Sciatic nerve (tissue), 2 donors: ENCODE data around the gene ZC3H8. TPM values are rescaled to one million over a fixed set of nuclear protein-coding genes. Genes with fewer than 3 reads are reported as not detected.
A peak's percentile ranks its signal among the peaks of the same experiment; 100 is the strongest.
"Not testable (repeated sequence)": the region's sequence is repeated elsewhere in the genome, so short reads cannot be mapped to it uniquely, and the experiment has no call there.

Experiments used
- ATAC-seq: fragments of 200-7000 bp; cut with Tn5 transposase; one replicate; pipeline ENCODE4 v1.9.1; 2020; ENCODE audit warnings: mild to moderate bottlenecking, moderate library complexity
- DNase-seq: peaks from one replicate; pipeline ENCODE4 v3.0.0-alpha.2; 2020; ENCODE audit warnings: low spot score
- intact Hi-C: fragments of 100-400 bp; cut with DNase I; formaldehyde crosslinking; loops from one replicate; pipeline ENCODE4 v1.14.2; 2022
- total RNA-seq: library from RNA; stranded (reverse); fragmentation: NEBNext Ultra II Directional; extraction: Animal tissue kit (Norgen Biotek cat#: 25700); gene quantifications from one replicate; pipeline ENCODE4 v1.2.1, GENCODE V29; 2021
- donor health status: DM: no; HTN: no; CAD: no.
- donor health status: DM: no; HTN: no; CAD: no.

The ZC3H8 gene
- total RNA-seq, 1 donor from 2014 or later: 11.1 TPM

DNA sequence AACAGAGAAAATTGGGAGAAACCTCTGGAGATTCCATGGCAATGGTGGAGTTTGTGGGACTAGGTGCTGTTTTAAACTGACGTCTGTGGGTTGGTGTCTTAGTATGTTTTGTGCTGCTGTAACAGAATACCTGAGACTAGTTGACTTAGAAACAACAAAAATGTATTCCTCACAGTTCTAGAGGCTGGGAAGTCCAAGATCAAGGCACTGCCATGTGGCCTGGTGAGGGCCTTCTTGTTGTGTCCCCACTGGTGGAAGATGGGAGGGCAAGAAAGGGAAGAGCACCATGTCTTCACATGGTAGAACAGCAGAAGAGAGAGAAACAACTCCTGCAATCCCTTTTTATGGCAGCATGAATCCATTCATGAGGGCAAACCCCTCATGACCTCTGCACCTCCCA is 13.7 kb upstream of the ZC3H8 start:
- intact Hi-C loops: loop anchor here (10.0 kb wide), 1 partner anchor 166 kb away; the partner anchor contains the start of gene RGPD8
- no peak for DNase-seq
- no peak for ATAC-seq

GRCh38 chr2:112262876-112263275 is 8.0 kb upstream of the ZC3H8 start:
- no peak for DNase-seq
- no peak for ATAC-seq
- intact Hi-C loops: loop anchor here (10.0 kb wide), 1 partner anchor 172 kb away; the partner anchor contains the start of gene RGPD8

GRCh38 chr2:112260295-112260625 is 5.4 kb upstream of the ZC3H8 start:
- intact Hi-C loops: loop anchor here (10.0 kb wide), 1 partner anchor 175 kb away; the partner anchor contains the start of gene RGPD8
- no peak for DNase-seq
- ATAC-seq: no peak

DNA sequence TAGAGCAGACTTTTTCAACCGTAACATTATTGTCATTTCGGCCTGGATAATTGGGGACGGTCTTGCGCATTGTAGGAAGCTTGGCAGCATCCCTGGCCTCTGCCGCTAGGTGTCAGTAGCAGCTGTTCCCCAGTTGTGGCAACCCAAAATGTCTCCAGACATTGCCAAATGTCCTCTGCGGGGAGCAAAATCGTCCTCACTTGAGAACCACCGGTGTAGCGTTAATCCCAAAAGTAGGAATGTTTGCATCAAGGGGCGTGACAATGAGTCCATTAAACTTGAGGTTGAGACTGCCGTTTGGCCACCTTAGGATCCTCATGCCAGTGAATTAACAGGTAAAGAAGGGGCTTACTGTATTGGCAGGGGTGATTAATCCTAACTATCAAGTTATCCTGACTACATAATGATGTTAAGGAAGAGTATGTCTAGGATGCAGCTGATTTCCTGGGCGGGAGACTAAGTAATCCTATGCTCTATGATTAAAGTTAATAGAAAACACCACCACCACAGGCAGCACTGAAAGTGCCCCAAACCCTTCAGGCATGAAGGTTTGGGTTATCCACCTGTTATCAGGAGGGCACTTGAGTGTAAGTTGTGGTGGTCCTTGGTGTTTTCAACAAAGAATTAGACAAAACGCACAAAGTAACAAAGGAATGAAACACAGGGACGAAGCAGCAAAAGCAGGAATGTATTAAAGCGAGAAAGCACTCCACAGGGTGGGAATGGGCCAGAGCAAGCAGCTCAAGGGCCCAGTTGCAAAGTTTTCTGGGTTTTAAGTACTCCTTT is 4.9 kb upstream of the ZC3H8 start:
- ATAC-seq: peak; percentile 79
- peak; percentile 91 for DNase-seq
- intact Hi-C loops: loop anchor here (10.0 kb wide), 1 partner anchor 175 kb away; the partner anchor contains the start of gene RGPD8

GRCh38 chr2:112257575-112257974 is 2.7 kb upstream of the ZC3H8 start:
- ATAC-seq (no peak), DNase-seq (no peak)
- intact Hi-C loops: no loop called here

GRCh38 chr2:112256654-112257053 is 1.8 kb upstream of the ZC3H8 start:
- DNase-seq (no peak), ATAC-seq (no peak)
- intact Hi-C loops: no loop called here

- intact Hi-C loops: no loop called here
- ATAC-seq: no peak
- DNase-seq: no peak
These were observed 1.0 kb upstream of the ZC3H8 start for GRCh38 chr2:112255875-112256274.

DNA sequence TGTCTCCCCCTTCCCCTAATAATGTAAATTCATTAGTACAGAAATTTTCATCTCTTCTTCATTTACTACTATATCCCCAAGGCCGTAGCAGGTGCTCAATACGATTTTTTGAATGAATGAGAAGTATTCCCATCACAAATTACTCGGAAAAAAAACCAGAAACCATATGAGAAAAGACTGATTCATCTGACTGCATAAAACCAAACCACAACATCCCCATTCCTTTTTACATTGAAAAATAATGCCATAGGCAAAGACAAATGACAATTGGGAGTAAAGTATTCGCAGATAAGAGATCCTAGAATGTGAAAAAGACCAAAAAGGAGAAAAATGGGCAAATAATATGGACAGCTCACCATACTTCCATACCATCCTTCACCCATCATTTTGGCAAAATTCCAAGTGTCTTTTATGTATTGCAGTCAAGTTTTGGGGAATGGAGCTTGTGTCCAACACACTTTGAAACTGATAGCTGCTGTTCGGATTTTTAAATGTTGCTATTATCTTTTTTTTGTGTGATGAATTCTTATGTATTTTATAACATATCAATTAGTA is 1.5 kb downstream of the ZC3H8 start:
- DNase-seq (no peak), ATAC-seq (no peak)
- intact Hi-C loops: no loop called here

DNA sequence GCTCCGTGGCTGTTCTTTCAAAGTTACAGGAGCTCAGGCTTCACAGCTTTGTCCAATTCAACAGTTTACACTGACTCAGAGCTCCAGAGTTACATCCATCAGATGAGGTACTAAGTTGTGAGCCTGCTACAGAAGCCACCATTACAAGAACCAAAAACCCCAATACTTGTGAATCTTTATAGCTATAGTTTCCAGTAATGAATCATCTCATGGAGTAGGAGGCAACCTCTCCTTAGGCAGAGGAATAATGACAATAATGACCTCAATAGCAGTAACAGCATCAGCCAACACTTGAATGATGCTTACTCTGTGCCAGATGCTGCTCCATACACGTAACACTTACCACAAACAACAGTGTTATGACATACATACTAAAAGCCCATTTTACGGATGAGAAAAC is 3.6 kb downstream of the ZC3H8 start:
- DNase-seq: no peak
- intact Hi-C loops: no loop called here
- no peak for ATAC-seq

- ATAC-seq: no peak
- intact Hi-C loops: no loop called here
- no peak for DNase-seq
These were observed 10.0 kb downstream of the ZC3H8 start for GRCh38 chr2:112244854-112245253.

DNA sequence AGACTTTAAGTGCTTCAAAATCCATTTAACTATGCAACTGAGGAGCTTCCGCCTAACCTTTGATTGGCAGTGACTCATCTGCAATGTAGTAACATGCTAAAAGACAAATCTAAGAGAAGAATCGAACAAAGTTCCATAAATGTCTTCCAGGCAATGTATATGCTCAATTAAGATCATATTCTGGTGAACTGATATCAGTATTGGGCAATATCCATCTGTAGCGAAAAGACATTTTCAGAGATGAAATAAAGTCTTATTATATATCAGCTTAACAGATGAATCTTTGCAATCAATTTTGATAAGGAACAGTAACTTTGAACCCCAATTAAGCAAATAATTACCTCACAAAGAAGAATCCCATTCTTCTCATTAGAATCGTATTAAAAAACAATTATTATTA is 11.6 kb downstream of the ZC3H8 start:
- intact Hi-C loops: no loop called here
- no peak for ATAC-seq
- DNase-seq: no peak

DNA sequence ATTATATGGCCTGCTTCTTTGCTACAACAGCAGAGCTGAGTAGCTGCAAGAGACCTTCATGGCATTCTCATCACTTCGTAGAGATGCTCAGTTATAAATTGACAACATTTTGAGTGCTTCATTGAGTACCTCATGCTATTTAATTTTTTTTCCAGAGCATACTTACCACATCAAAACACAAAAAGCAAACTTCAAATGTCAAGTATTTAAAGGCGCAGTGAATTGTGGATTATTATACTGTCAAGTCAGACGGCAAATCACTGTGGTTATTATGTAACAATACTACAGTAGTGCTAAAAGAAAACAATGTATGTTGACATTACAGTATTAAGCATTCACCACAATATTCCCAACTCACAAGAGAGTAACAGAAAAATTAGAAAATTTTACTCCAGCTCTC is 12.5 kb downstream of the ZC3H8 start:
- no peak for DNase-seq
- no peak for ATAC-seq
- intact Hi-C loops: no loop called here

- no peak for ATAC-seq
- intact Hi-C loops: no loop called here
- no peak for DNase-seq
These were observed 15.0 kb downstream of the ZC3H8 start for GRCh38 chr2:112239862-112240261.

GRCh38 chr2:112230371-112230770 is 24.5 kb downstream of the ZC3H8 start:
- no peak for DNase-seq
- ATAC-seq: no peak
- intact Hi-C loops: no loop called here

DNA sequence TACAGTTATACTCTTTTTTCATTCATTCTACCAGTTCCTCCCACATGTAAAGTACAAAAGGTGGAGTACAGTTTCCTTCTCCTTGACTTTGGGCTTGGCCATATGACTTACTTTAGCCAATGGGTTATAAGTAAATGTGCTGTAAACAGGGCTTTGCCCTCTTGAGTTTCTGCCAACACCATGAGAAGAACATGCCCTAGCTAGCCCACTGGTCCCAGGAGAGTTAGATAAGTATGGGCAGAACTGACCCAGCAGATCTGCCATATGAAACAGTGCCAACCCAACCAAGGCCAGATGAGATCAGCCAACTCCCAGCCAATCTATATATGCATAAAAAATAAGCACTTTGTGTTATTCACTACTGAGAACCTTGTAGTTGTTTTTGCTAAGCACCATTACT is 25.5 kb downstream of the ZC3H8 start:
- intact Hi-C loops: no loop called here
- no peak for DNase-seq
- no peak for ATAC-seq

DNA sequence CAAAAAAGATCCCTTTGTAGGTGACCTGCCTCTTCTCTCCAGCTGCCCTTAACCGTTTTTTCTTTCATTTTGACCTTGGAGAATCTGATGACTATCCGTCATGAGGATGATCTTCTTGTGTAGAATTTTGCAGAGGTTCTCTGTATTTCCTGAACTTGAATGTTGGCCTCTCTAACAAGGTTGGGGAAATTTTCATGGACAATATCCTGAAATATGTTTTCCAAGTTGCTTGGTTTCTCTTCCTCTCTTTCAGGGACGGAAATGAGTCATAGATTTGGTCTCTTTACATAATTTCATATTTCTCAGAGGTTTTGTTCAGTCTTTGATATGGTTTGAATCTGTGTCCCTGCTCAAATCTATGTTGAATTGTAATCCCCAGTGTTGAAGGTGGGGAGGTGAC is 34.0 kb downstream of the ZC3H8 start:
- DNase-seq (no peak), ATAC-seq (no peak)
- intact Hi-C loops: no loop called here

DNA sequence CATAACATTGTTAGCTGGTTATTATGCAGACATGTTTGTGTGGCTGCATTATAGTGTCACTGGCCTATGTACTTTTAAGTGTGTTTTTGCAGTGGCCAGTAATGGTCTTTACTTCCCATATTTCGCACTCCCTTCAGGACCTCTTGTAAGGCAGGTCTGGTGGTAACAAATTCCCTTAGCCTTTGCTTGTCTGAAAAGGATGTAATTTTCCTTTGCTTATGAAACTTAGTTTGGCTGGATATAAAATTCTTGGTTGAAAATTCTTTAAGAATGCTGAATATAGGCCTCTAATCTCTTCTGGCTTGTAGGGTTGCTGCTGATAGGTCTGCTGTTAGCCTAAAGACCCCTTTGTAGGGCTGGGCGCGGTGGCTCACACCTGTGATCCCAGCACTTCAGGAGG is 34.7 kb downstream of the ZC3H8 start:
- intact Hi-C loops: no loop called here
- ATAC-seq: no peak

DNA sequence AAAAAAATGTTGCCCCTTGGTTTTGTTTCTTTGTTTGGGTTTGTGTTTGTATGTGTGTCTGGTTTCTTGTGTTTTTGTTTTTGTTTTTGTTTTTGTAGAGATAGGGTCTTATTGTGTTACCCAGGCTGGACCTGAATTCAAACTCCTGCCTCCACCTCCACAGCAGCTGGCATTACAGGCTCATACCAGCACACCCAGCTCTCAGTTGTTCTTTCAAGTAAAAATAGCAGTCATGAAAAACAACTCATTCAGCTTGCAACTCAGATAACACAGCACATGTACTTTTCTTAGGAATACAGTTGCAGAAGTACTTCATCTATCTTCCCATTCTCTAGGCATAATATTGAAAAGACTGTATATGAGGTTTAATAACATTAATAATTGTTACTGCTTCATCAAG is 37.0 kb downstream of the ZC3H8 start:
- intact Hi-C loops: no loop called here
- ATAC-seq (no peak), DNase-seq (no peak)

More for the DNA sequence above, 34.7 kb downstream of the ZC3H8 start:
- no peak for DNase-seq

DNA sequence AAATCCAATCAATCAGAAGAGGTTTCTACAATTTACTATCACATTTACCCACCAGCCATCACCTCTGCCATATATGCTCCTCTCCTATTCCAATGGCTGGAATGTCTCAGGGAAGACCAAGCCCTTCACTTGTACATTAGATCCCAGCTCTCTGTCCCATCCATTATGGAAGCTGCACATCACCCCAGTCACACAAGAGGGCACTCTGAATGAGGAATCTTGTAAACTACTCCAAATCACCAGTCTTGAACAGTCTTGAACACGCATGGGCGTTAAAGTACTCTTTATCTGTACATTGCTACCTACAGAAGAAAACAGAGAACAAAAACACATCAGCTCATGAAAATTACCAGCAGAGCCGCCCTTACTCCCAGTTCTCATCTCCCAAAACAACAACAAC is 38.7 kb downstream of the ZC3H8 start:
- no peak for DNase-seq
- no peak for ATAC-seq
- intact Hi-C loops: no loop called here

GRCh38 chr2:112207905-112208304 is 46.9 kb downstream of the ZC3H8 start:
- intact Hi-C loops: not testable (repeated sequence)

GRCh38 chr2:112204411-112204810 is 50.4 kb downstream of the ZC3H8 start:
- ATAC-seq: no peak
- intact Hi-C loops: no loop called here
- DNase-seq: no peak

More at GRCh38 chr2:112207905-112208304, 46.9 kb downstream of the ZC3H8 start:
- not testable (repeated sequence) for DNase-seq, ATAC-seq
